ENCODE measurements around the gene RNF214. TPM values are rescaled to one million over a fixed set of nuclear protein-coding genes. Genes with fewer than 3 reads are reported as not detected.

Gene RNF214
- total and polyA plus RNA-seq, 2 of the 4 experiments (the other 2 are of a cell fraction): 7.9 to 14.8 TPM

DNA sequence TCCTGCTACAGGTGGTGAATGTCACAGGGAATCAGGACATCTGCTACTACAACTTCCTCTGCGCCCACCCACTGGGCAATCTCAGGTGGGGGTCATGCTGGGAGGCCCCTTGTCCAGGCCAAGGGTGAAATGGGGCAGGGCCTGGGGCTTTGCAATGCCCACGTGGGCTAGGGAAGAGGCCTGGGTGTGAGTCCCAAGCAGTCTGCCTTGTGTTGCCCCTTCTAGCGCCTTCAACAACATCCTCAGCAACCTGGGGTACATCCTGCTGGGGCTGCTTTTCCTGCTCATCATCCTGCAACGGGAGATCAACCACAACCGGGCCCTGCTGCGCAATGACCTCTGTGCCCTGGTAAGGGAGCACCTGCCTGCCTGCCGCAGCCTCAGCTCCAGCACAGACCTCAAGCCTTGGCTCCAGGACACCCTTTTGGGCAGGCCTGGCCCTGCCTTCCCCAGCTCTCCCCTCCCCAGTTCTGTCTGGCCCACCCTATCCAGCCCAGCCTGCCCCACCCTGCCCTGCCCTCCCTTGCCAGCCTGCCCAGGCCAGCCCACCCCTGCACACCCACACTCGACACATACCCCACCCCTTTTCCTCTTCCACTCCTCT lies 42.4 kb upstream of the RNF214 start:
- no peak for TF ChIP-seq CTCF (conservative IDR thresholded peaks at IDR 0.05; ENCODE audit: low read depth, low read length)
- TF ChIP-seq RFX5 (IDR thresholded peaks at IDR 0.05; ENCODE audit: low read depth, low read length): no peak
- TF ChIP-seq ELK1 (IDR thresholded peaks at IDR 0.05; ENCODE audit: borderline replicate concordance, low read depth, low read length): no peak
- TF ChIP-seq NFE2L2 (IDR thresholded peaks at IDR 0.05; ENCODE audit: low read depth, low read length): no peak
- TF ChIP-seq CEBPB (IDR thresholded peaks at IDR 0.05; ENCODE audit: low read depth, low read length): no peak
- TF ChIP-seq RAD21 (IDR thresholded peaks at IDR 0.05; ENCODE audit: low read length): no peak
- no peak for TF ChIP-seq MAZ (IDR thresholded peaks at IDR 0.05; ENCODE audit: borderline replicate concordance, low read depth, low read length)
- no peak for TF ChIP-seq RCOR1 (IDR thresholded peaks at IDR 0.05; ENCODE audit: insufficient replicate concordance, low read length)
- TF ChIP-seq BHLHE40 (IDR thresholded peaks at IDR 0.05; ENCODE audit: low read depth, low read length): no peak
- no peak for TF ChIP-seq CHD1 (IDR thresholded peaks at IDR 0.05; ENCODE audit: low read depth, low read length)
- no peak for TF ChIP-seq FOS (IDR thresholded peaks at IDR 0.05; ENCODE audit: low read depth, low read length)
- no peak for TF ChIP-seq USF2 (IDR thresholded peaks at IDR 0.05; ENCODE audit: low read depth, low read length)
- no peak for TF ChIP-seq POLR2A (IDR thresholded peaks at IDR 0.05; ENCODE audit: low read depth, low read length)
- no peak for TF ChIP-seq MAFK (IDR thresholded peaks at IDR 0.05; ENCODE audit: low read depth, low read length)
- no peak for TF ChIP-seq MXI1 (IDR thresholded peaks at IDR 0.05; ENCODE audit: borderline replicate concordance, low read depth, low read length)
- DNase-seq (no peak), ATAC-seq (ENCODE audit: low read depth) (no peak)
- CTCF ChIA-PET: no interaction called here
- POLR2A ChIA-PET (ENCODE audit: unreplicated experiment): no interaction called here
- Histone ChIP-seq H3K9me3 (ENCODE audit: control insufficient read depth, insufficient read depth, low read length) (no peaks in the 10 kb centered on the region), H3K14ac (replicated peaks; ENCODE audit: low read depth, low read length) (no peak overlapping the region), H3K4me3 (ENCODE audit: insufficient read depth, low read depth, low read length) (no peak overlapping the region), H3K79me1 (ENCODE audit: low read depth in 1 of 2, low read length in 2 of 2) (no peaks in the 10 kb centered on the region), H3K36me3 (ENCODE audit: control insufficient read depth, insufficient read depth, low read length) (peaks cover 70% of the 10 kb centered on the region), H2BK120ac (ENCODE audit: low read depth, low read length) (no peak overlapping the region), H3K9ac (ENCODE audit: low read depth, low read length) (no peak overlapping the region), H3K27ac (ENCODE audit: insufficient read depth, low read length) (no peak overlapping the region), H3K18ac (ENCODE audit: low read depth, low read length) (no peak overlapping the region), H2BK5ac (ENCODE audit: low read depth, low read length, poor library complexity, severe bottlenecking) (no peak overlapping the region), H3K4me1 (ENCODE audit: control insufficient read depth, insufficient read depth, low read length) (no peaks in the 10 kb centered on the region), H3K4me2 (ENCODE audit: low read depth, low read length) (no peak overlapping the region), H4K20me1 (ENCODE audit: insufficient read depth, low read length) (no peaks in the 10 kb centered on the region), H3K23ac (ENCODE audit: low read depth, low read length) (no peak overlapping the region), H2BK15ac (ENCODE audit: low read depth, low read length) (no peak overlapping the region), H2BK20ac (ENCODE audit: low read depth, low read length) (no peak overlapping the region), H2AFZ (replicated peaks; ENCODE audit: low read length, poor library complexity) (no peak overlapping the region), H2AK9ac (replicated peaks; ENCODE audit: low read depth, low read length, poor library complexity) (no peak overlapping the region), H3K27me3 (ENCODE audit: control insufficient read depth, insufficient read depth, low read length) (no peaks in the 10 kb centered on the region), H4K8ac (ENCODE audit: low read depth in 2 of 2, low read length in 2 of 2) (no peak overlapping the region), H3K4ac (ENCODE audit: low read depth, low read length) (no peak overlapping the region), H2AK5ac (ENCODE audit: low read depth, low read length) (no peak overlapping the region), H4K91ac (ENCODE audit: insufficient read depth, low read depth, low read length) (no peak overlapping the region), H4K5ac (ENCODE audit: low read depth, low read length) (no peak overlapping the region), H3K56ac (ENCODE audit: extremely low read depth, insufficient read depth, low read length) (no peak overlapping the region), H3K9me1 (ENCODE audit: insufficient read depth, low read length) (0 out of 2 replicates have a peak, but pooled peaks cover 4% of the 10 kb centered on the region)
- in situ Hi-C loops (cut with MboI; ENCODE audit: low sequenced_read_pairs) (no loop called here), intact Hi-C loops (cut with micrococcal nuclease) (no loop called here), dilution Hi-C loops (cut with HindIII; ENCODE audit: low sequenced_read_pairs, unreplicated experiment) (no loop called here)
- 93% methylated on average over 4 of the region's 8 CpGs; no CpG with 5 or more reads in 1 of the 2 experiments for WGBS, 2 experiments (ENCODE audit: extremely low coverage in 2 of 2, insufficient read length in 1 of 2)
- BruUV-seq (replicated peaks): no TSS peak
